OCI-LY3 (cell line): ENCODE results near the gene VASH2.
"Not testable (repeated sequence)": the region's sequence is repeated elsewhere in the genome, so short reads cannot be mapped to it uniquely, and the experiment has no call there.

ENCODE experiments used
- H2AFZ ChIP-seq: fragments of 200-600, 300-600 bp; shearing (Covaris generic); 2 replicates; pipeline ENCODE4 v1.6.0; 2014; ENCODE audit warnings: antibody characterized with exemption, low read depth, low read length
- H3K27ac ChIP-seq: fragments of 200-600, 300-600 bp; sonication (generic); 2 replicates; pipeline ENCODE4 v1.5.1; 2014; ENCODE audit warnings: mild to moderate bottlenecking, low read length, moderate library complexity, mixed read lengths
- H3K27me3 ChIP-seq: fragments of 200-600, 300-600 bp; sonication (generic); 2 replicates; pipeline ENCODE4 v1.6.1; 2014; ENCODE audit warnings: low read depth, low read length, mixed read lengths
- H3K36me3 ChIP-seq: fragments of 200-600, 300-600 bp; sonication (generic); replicated peaks from 2 replicates; pipeline ENCODE3; 2014; ENCODE audit warnings: low read depth, low read length, mixed read lengths
- H3K4me1 ChIP-seq: fragments of 300-600, 200-600 bp; sonication (generic); 2 replicates; pipeline ENCODE4 v1.6.1; 2014; ENCODE audit warnings: low read length, mixed read lengths
- H3K4me2 ChIP-seq: fragments of 200-600, 300-600 bp; sonication (generic); 2 replicates; pipeline ENCODE4 v1.6.1; 2014; ENCODE audit warnings: low read length, mixed read lengths
- H3K4me3 ChIP-seq: fragments of 300-600, 200-600 bp; sonication (generic); 2 replicates; pipeline ENCODE4 v1.5.1; 2014; ENCODE audit warnings: antibody characterized with exemption, mild to moderate bottlenecking, low read length, moderate library complexity
- H3K79me2 ChIP-seq: fragments of 300-600, 200-600 bp; shearing (Covaris generic); 2 replicates; pipeline ENCODE4 v1.6.1; 2014; ENCODE audit warnings: mild to moderate bottlenecking, low read length, mixed read lengths
- H3K9ac ChIP-seq: fragments of 300-600, 200-600 bp; shearing (Covaris generic); 2 replicates; pipeline ENCODE4 v1.6.0; 2014; ENCODE audit warnings: mild to moderate bottlenecking, low read length, moderate library complexity
- H3K9me3 ChIP-seq: fragments of 200-600, 300-600 bp; shearing (Covaris generic); 2 replicates; pipeline ENCODE4 v1.6.1; 2014; ENCODE audit warnings: low read length, mixed read lengths; ENCODE audit not compliant: insufficient read depth
- H4K20me1 ChIP-seq: fragments of 200-600, 300-600 bp; sonication (generic); 2 replicates; pipeline ENCODE4 v1.6.1; 2016; ENCODE audit warnings: low read length, mixed read lengths; ENCODE audit not compliant: insufficient read depth
- EZH2phosphoT487 ChIP-seq: fragments of 200-600 bp; shearing (Covaris generic); IDR thresholded peaks from 2 replicates; pipeline ENCODE4 v1.6.1; 2018; ENCODE audit warnings: antibody characterized with exemption, mixed run types, low read depth
- TF ChIP-seq, protein P1 (sequence below): fragments of 200-600, 300-600 bp; sonication (generic); IDR thresholded peaks from 2 replicates; pipeline ENCODE4 v1.5.1; 2014; ENCODE audit warnings: antibody characterized with exemption, low read length, low read depth

Gene VASH2

DNA sequence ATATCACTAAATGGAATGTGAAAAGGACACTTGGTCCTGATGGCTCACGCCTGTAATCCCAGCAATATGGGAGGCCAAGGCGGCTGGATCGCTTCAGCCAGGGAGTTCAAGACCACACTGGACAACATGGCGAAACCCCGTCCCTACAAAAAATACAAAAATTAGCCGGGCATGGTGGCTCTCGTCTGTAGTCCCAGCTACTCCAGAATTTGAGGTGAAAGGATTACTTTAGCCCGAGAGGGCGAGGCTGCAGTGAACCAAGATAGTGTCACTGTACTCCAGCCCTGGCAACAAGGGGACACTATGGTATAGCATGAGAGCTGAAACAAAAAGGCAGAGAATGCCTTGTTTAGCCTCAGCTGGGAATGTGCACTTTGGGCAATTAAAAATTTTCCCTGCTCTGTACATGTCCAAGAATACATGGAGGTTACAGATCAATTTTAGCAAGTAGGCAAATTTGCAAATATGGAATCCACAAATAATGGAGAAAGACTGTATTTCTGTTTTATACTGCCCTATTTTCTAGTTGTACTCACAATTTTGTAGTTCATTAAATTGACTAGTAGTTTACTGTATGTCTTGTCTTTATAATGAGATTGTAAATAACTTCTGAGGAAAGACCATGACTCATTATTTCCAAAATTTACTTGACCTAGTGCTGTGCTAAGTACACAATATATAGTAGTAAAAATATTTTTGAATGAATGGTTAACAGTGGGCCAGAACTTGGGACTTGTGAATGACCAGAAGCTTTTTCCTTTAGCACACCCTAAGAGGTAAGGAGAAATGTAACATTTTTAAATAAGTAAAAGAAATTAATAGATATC is 67.3 kb downstream of the VASH2 start:
- Histone ChIP-seq H3K27me3 (no peaks in the 10 kb centered on the region), H3K36me3 (peaks cover 8% of the 10 kb centered on the region), H3K9ac (no peak overlapping the region), H3K27ac (no peak overlapping the region), H2AFZ (no peak overlapping the region), H3K9me3 (no peaks in the 10 kb centered on the region), H4K20me1 (no peaks in the 10 kb centered on the region), H3K4me3 (no peak overlapping the region), H3K4me1 (peaks cover 19% of the 10 kb centered on the region), H3K4me2 (no peak overlapping the region), H3K79me2 (peaks cover 26% of the 10 kb centered on the region)
- TF ChIP-seq EZH2phosphoT487: no peak
- TF ChIP-seq, protein P1, sequence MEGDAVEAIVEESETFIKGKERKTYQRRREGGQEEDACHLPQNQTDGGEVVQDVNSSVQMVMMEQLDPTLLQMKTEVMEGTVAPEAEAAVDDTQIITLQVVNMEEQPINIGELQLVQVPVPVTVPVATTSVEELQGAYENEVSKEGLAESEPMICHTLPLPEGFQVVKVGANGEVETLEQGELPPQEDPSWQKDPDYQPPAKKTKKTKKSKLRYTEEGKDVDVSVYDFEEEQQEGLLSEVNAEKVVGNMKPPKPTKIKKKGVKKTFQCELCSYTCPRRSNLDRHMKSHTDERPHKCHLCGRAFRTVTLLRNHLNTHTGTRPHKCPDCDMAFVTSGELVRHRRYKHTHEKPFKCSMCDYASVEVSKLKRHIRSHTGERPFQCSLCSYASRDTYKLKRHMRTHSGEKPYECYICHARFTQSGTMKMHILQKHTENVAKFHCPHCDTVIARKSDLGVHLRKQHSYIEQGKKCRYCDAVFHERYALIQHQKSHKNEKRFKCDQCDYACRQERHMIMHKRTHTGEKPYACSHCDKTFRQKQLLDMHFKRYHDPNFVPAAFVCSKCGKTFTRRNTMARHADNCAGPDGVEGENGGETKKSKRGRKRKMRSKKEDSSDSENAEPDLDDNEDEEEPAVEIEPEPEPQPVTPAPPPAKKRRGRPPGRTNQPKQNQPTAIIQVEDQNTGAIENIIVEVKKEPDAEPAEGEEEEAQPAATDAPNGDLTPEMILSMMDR: no peak

DNA sequence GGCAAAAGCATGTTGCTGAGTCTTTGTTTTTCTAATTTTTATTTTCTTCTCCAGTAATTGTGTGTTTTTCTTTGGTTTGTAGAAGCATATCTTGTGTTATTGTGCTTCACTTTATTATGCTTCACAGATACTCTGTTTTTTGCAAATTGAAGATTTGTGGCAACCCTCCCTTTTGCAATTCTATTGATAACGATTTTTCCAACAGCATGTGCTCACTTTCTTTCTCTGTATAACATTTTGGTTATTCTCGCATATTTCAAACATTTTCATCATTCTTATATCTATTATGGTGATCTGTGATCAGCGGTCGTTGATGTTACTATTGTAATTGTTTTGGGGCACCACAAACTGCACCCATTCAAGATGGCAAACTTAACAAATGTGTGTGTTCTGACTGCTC is 69.1 kb downstream of the VASH2 start:
- Histone ChIP-seq H2AFZ (no peak overlapping the region), H3K9ac (no peak overlapping the region)
- TF ChIP-seq EZH2phosphoT487: no peak
- TF ChIP-seq, protein P1: no peak

DNA sequence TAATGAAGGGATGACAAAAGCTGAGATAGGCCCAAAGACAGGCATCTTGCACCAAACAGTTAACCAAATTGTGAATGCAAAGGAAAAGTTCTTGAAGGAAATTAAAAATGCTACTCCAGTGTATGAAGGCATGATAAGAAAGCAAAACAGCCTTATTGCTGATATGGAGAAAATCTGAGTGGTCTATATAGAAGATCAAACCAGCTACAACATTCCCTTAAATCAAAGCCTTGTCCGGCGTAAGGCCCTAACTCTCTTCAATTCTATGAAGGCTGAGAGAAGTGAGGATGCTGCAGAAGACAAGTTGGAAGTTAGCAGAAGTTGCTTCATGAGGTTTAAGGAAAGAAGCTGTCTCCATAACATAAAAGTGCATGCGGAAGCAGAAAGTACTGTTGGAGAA is 69.7 kb downstream of the VASH2 start:
- no peak overlapping the region for H3K4me2 ChIP-seq
- TF ChIP-seq, protein P1: no peak
- no peak for TF ChIP-seq EZH2phosphoT487
- H3K36me3 ChIP-seq: no peaks in the 10 kb centered on the region
- no peak overlapping the region for H3K4me3 ChIP-seq
- peaks cover 3% of the 10 kb centered on the region; the same call in 1 of the 2 replicates for H3K4me1 ChIP-seq
- no peak overlapping the region for H3K9ac ChIP-seq
- no peaks in the 10 kb centered on the region for H4K20me1 ChIP-seq
- no peak overlapping the region for H3K27ac ChIP-seq
- no peaks in the 10 kb centered on the region for H3K9me3 ChIP-seq
- no peak overlapping the region for H2AFZ ChIP-seq
- no peaks in the 10 kb centered on the region for H3K27me3 ChIP-seq
- H3K79me2 ChIP-seq: peaks cover 2% of the 10 kb centered on the region

More for the DNA sequence above, 69.1 kb downstream of the VASH2 start:
- no peak overlapping the region for H3K27ac ChIP-seq
- no peaks in the 10 kb centered on the region for H3K27me3 ChIP-seq
- H3K4me2 ChIP-seq: no peak overlapping the region
- peaks cover 5% of the 10 kb centered on the region for H3K4me1 ChIP-seq
- H4K20me1 ChIP-seq: no peaks in the 10 kb centered on the region
- H3K9me3 ChIP-seq: no peaks in the 10 kb centered on the region
- no peaks in the 10 kb centered on the region for H3K36me3 ChIP-seq
- no peak overlapping the region for H3K4me3 ChIP-seq
- H3K79me2 ChIP-seq: peaks cover 8% of the 10 kb centered on the region

DNA sequence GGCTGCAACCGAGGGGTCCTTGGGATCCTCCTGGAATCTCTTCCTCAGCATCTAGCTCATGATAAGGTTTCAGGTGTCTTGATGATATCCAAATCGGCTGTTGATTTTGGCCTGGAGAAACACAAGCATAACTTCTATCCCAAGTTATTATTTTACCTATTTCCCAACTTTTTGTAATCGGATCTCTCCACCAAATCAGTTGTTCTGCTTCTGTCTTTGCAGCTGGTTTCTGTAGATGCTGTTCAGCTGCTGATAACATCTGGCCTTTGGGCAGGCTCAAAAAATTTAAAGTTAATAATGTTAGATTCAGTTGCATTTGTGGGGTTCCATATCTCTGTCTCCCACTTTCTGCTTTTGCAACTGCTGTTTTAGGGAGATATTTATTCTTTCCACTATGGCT is 76.7 kb downstream of the VASH2 start:
- not testable (repeated sequence) for H3K4me3 ChIP-seq, H3K4me2 ChIP-seq, H3K9me3 ChIP-seq, H4K20me1 ChIP-seq, H3K27ac ChIP-seq, H3K9ac ChIP-seq, H3K4me1 ChIP-seq, H3K27me3 ChIP-seq, H2AFZ ChIP-seq, H3K36me3 ChIP-seq, H3K79me2 ChIP-seq
